Upper lobe of right lung (tissue), 1 donor: ENCODE results near the gene C1orf21. TPM values are rescaled to one million over a fixed set of nuclear protein-coding genes. Genes with fewer than 3 reads are reported as not detected.
A peak's percentile ranks its signal among the peaks of the same experiment; 100 is the strongest.

Source experiments
- ATAC-seq: fragments of 200-7000 bp; cut with Tn5 transposase; one replicate; pipeline ENCODE4 v1.9.1; 2020; ENCODE audit warnings: mild to moderate bottlenecking, moderate library complexity
- DNase-seq: peaks from one replicate; pipeline ENCODE4 v3.0.0-alpha.2; 2020
- H3K27ac ChIP-seq: fragments of 200-600 bp; one replicate; pipeline ENCODE4 v1.8.0; 2022
- H3K27me3 ChIP-seq: fragments of 200-600 bp; one replicate; pipeline ENCODE4 v1.8.0; 2022; ENCODE audit warnings: mild to moderate bottlenecking
- H3K36me3 ChIP-seq: fragments of 200-600 bp; one replicate; pipeline ENCODE4 v1.8.0; 2022
- H3K4me1 ChIP-seq: fragments of 200-600 bp; one replicate; pipeline ENCODE4 v1.8.0; 2022
- H3K4me3 ChIP-seq: fragments of 200-600 bp; one replicate; pipeline ENCODE4 v1.8.0; 2022; ENCODE audit warnings: mild to moderate bottlenecking
- H3K9me3 ChIP-seq: fragments of 200-600 bp; one replicate; pipeline ENCODE4 v1.8.0; 2022
- CTCF ChIP-seq: fragments of 200-600 bp; IDR thresholded peaks from one replicate; pipeline ENCODE4 v1.8.0; 2022; ENCODE audit warnings: antibody characterized with exemption
- intact Hi-C: fragments of 100-400 bp; cut with DNase I; formaldehyde crosslinking; loops from one replicate; pipeline ENCODE4 v1.11.0; 2022
- total RNA-seq: library from RNA; stranded (reverse); fragmentation: NEBNext Ultra II Directional; extraction: Animal tissue kit (Norgen Biotek cat#: 25700); gene quantifications from one replicate; pipeline ENCODE4 v1.2.1, GENCODE V29; 2021
- donor health status: DM: no; HTN: yes; CAD: no; lungs with severe emphysema.

Gene C1orf21
- total RNA-seq, 1 donor from 2014 or later, result 78.8 TPM

- no peak overlapping the region for H3K4me3 ChIP-seq
- H3K27me3 ChIP-seq, result no peaks in the 10 kb centered on the region
- no peak for ATAC-seq
- H3K27ac ChIP-seq, result peak overlapping the region; percentile 14
- DNase-seq, result no peak
- H3K9me3 ChIP-seq, result no peaks in the 10 kb centered on the region
- no peaks in the 10 kb centered on the region for H3K36me3 ChIP-seq
- peaks cover 15% of the 10 kb centered on the region for H3K4me1 ChIP-seq
- no peak for TF ChIP-seq CTCF
- intact Hi-C loops, result no loop called here
Measured at GRCh38 chr1:184406479-184406878, 19.6 kb downstream of the C1orf21 start.

GRCh38 chr1:184407816-184408510 is 21.1 kb downstream of the C1orf21 start:
- Histone ChIP-seq H3K9me3 (no peaks in the 10 kb centered on the region), H3K4me1 (peaks cover 15% of the 10 kb centered on the region), H3K27ac (peak overlapping the region; percentile 62), H3K36me3 (no peaks in the 10 kb centered on the region), H3K27me3 (no peaks in the 10 kb centered on the region), H3K4me3 (peak overlapping the region; percentile 19)
- no peak for TF ChIP-seq CTCF
- ATAC-seq (peak; percentile 53), DNase-seq (no peak)
- intact Hi-C loops, result no loop called here

- ATAC-seq (no peak), DNase-seq (no peak)
- Histone ChIP-seq H3K27ac (peak overlapping the region; percentile 62), H3K4me3 (peak overlapping the region; percentile 19), H3K27me3 (no peaks in the 10 kb centered on the region), H3K36me3 (no peaks in the 10 kb centered on the region), H3K9me3 (no peaks in the 10 kb centered on the region), H3K4me1 (peaks cover 15% of the 10 kb centered on the region)
- TF ChIP-seq CTCF, result no peak
- intact Hi-C loops, result no loop called here
Measured at GRCh38 chr1:184408580-184408979, 21.8 kb downstream of the C1orf21 start.

- TF ChIP-seq CTCF, result no peak
- Histone ChIP-seq H3K27me3 (no peaks in the 10 kb centered on the region), H3K4me1 (peaks cover 15% of the 10 kb centered on the region), H3K9me3 (no peaks in the 10 kb centered on the region), H3K4me3 (peak overlapping the region; percentile 19), H3K36me3 (no peaks in the 10 kb centered on the region), H3K27ac (peak overlapping the region; percentile 62)
- ATAC-seq, result no peak
- intact Hi-C loops, result no loop called here
- DNase-seq, result no peak
Measured at GRCh38 chr1:184409011-184409410, 22.2 kb downstream of the C1orf21 start.

- Histone ChIP-seq H3K36me3 (no peaks in the 10 kb centered on the region), H3K27me3 (no peaks in the 10 kb centered on the region), H3K27ac (no peak overlapping the region), H3K4me3 (no peak overlapping the region), H3K4me1 (peaks cover 3% of the 10 kb centered on the region), H3K9me3 (no peaks in the 10 kb centered on the region)
- intact Hi-C loops, result no loop called here
- DNase-seq (no peak), ATAC-seq (no peak)
- no peak for TF ChIP-seq CTCF
Measured at GRCh38 chr1:184412472-184412871, 25.6 kb downstream of the C1orf21 start.

- Histone ChIP-seq H3K4me3 (no peak overlapping the region), H3K9me3 (no peaks in the 10 kb centered on the region), H3K36me3 (no peaks in the 10 kb centered on the region), H3K27me3 (no peaks in the 10 kb centered on the region), H3K27ac (no peak overlapping the region), H3K4me1 (peaks cover 12% of the 10 kb centered on the region)
- DNase-seq (no peak), ATAC-seq (no peak)
- TF ChIP-seq CTCF, result no peak
- intact Hi-C loops, result no loop called here
Measured at GRCh38 chr1:184416481-184416880, 29.7 kb downstream of the C1orf21 start.
